Mononuclear cell (primary cell): ENCODE results near the gene LRFN3. TPM values are rescaled to one million over a fixed set of nuclear protein-coding genes. Genes with fewer than 3 reads are reported as not detected.

Source experiments
- H3K27me3 ChIP-seq: 2 replicates; pipeline ENCODE4 v1.6.0; 2011; ENCODE audit warnings: low read length, control low read depth; ENCODE audit not compliant: insufficient read depth
- H3K4me1 ChIP-seq: 2 replicates; pipeline ENCODE4 v1.5.1; 2011; ENCODE audit warnings: mild to moderate bottlenecking, low read length, control low read depth; ENCODE audit not compliant: insufficient read depth
- H3K4me3 ChIP-seq: 2 replicates; pipeline ENCODE4 v1.5.1; 2011; ENCODE audit warnings: mild to moderate bottlenecking, low read length, moderate library complexity
- H3K9me3 ChIP-seq: 2 replicates; pipeline ENCODE4 v1.5.1; 2011; ENCODE audit warnings: low read depth, mild to moderate bottlenecking, control low read depth, low read length
- total RNA-seq: library from RNA; depleted of rRNA; stranded (reverse); fragments of >200 nt; gene quantifications from one replicate; pipeline ENCODE4 v1.2.3, GENCODE V29; 2012

The LRFN3 gene
- total RNA-seq, 1 donor: 1.3 TPM

- Histone ChIP-seq H3K9me3 (no peaks in the 10 kb centered on the region), H3K27me3 (no peaks in the 10 kb centered on the region), H3K4me1 (peaks cover 17% of the 10 kb centered on the region), H3K4me3 (no peak overlapping the region)
Measured at GRCh38 chr19:35919306-35919705, 16.9 kb upstream of the LRFN3 start.

DNA sequence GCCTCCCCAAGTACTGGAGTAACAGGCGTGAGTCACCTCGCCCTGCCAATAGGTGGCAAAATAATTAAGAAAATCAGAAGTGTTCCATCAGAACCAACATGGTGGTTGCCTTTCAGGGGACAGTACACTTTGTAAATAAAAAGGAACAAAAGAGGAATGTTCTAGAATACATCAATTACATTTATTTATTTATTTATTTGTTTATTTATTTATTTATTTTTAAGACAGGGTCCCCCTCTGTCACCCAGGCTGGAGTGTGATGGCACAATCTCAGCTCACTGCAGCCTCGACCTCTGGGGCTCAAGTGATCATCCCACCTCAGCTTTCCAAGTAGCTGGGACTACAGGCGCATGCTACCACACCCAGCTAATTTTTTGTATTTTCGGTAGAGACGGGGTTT lies 15.2 kb upstream of the LRFN3 start:
- Histone ChIP-seq H3K4me3 (no peak overlapping the region), H3K27me3 (no peaks in the 10 kb centered on the region), H3K9me3 (no peaks in the 10 kb centered on the region), H3K4me1 (peaks cover under 1% of the 10 kb centered on the region)

GRCh38 chr19:35925501-35925900 lies 10.7 kb upstream of the LRFN3 start:
- Histone ChIP-seq H3K9me3 (no peaks in the 10 kb centered on the region), H3K27me3 (no peaks in the 10 kb centered on the region), H3K4me1 (peaks cover 40% of the 10 kb centered on the region), H3K4me3 (no peak overlapping the region)

- no peaks in the 10 kb centered on the region for H3K9me3 ChIP-seq
- H3K4me1 ChIP-seq: peaks cover 53% of the 10 kb centered on the region
Measured at GRCh38 chr19:35928507-35928906, 7.7 kb upstream of the LRFN3 start.

DNA sequence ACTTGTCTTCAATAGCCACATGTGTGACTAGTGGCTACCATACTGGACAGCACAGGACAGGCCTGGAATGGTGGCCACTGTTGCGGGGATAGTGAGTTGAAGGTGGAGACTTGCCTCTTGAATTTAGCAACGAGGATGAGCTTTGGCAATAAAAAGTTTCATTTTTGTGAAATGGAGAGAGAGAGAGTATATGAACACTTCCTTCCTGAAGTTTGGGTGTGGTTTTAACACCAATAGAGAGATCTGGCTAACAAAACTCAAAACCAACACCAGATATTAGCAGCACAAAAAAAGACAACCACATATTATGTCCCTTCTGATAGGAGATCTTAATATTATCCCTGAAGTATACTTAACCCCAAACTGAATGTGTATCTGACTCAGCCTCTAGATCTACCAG lies 6.3 kb upstream of the LRFN3 start:
- Histone ChIP-seq H3K4me3 (no peak overlapping the region), H3K9me3 (no peaks in the 10 kb centered on the region), H3K27me3 (no peaks in the 10 kb centered on the region), H3K4me1 (peaks cover 53% of the 10 kb centered on the region)

More at GRCh38 chr19:35928507-35928906, 7.7 kb upstream of the LRFN3 start:
- no peaks in the 10 kb centered on the region for H3K27me3 ChIP-seq
- no peak overlapping the region for H3K4me3 ChIP-seq

DNA sequence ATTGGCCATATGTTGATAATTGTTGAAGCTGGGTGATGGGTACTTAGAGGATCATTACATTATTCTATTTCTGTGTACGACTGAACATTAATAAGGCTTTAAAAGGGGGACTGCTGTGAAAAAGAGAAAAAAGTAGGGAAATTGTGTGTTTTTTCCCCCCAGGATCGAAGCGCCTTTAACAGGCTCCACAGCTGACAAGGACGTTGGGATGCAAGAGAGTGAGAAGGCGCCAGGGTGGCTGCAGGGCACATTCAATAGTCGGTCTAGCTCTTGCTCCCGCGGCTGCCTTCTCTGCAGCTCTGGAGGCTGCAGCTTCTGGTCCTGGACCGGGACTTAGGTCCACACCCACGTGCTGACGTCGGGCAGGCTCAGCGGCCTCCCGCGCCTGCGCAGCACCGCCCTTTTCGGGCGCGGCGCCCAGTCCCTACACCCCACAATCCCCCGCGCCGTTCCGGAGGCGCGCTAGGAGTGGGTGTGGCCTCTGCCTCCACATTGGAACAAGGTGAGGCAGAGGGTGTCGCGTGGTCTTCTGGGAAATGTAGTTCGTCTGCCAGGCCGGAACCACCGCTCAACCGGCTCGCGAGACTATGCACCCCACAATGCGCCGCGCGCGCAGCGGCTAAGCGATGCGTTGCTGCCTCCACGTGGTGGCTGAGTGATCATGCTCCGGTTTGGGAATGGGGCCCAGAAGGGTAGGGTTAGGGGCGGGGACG lies 4.9 kb upstream of the LRFN3 start:
- H3K27me3 ChIP-seq: peaks cover 5% of the 10 kb centered on the region
- peak overlapping the region; percentile 11 for H3K4me3 ChIP-seq
- no peaks in the 10 kb centered on the region for H3K9me3 ChIP-seq
- peaks cover 58% of the 10 kb centered on the region for H3K4me1 ChIP-seq

DNA sequence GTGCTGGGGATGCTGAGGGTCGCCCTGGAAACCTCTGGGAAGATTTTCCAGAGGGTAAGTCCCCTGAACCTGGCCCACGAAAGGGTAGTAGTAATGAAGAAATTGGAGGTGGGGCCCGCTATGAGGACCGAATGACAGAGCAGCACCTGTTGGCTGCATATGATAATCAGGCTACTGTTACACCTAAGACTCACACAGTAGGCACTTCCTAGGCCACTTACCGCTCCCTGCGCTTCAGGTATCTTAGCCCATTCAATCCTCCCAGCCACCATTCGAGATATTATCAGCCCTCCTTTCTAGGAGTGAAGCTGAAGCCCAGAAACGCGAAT lies 4.3 kb upstream of the LRFN3 start:
- no peaks in the 10 kb centered on the region for H3K9me3 ChIP-seq
- H3K4me1 ChIP-seq: peaks cover 58% of the 10 kb centered on the region
- H3K4me3 ChIP-seq: no peak overlapping the region
- peaks cover 8% of the 10 kb centered on the region for H3K27me3 ChIP-seq

GRCh38 chr19:35932291-35932936 lies 3.8 kb upstream of the LRFN3 start:
- no peaks in the 10 kb centered on the region for H3K9me3 ChIP-seq
- peaks cover 9% of the 10 kb centered on the region for H3K27me3 ChIP-seq
- no peak overlapping the region for H3K4me3 ChIP-seq
- peaks cover 57% of the 10 kb centered on the region for H3K4me1 ChIP-seq

DNA sequence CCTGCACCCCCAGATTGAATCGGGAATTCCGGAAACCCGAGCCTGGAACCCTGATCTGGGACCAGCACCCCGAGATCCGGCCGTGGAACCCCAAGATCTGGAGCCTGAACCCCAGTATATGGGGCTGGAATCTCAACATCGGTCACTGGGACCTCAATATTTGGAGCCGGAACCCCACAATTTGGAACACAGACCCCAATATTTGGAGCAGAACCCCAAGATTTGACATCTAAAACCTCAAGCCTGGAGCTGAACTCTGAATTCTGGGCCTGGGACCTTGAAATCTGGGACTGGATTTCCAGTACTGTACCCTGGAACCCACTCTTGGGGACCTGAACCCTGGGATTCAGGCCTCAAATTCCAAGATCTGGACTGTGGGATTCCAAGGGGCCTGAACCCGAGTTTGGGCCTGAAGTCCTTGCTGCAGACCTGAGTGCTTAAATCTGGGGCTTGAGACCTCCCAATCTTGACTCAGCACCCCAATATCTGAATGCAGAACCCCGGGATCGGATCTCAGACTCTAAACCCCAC lies 629 bp downstream of the LRFN3 start:
- peaks cover 16% of the 10 kb centered on the region for H3K4me1 ChIP-seq
- peaks cover 9% of the 10 kb centered on the region for H3K27me3 ChIP-seq
- H3K4me3 ChIP-seq: peak overlapping the region; percentile 18
- no peaks in the 10 kb centered on the region for H3K9me3 ChIP-seq

DNA sequence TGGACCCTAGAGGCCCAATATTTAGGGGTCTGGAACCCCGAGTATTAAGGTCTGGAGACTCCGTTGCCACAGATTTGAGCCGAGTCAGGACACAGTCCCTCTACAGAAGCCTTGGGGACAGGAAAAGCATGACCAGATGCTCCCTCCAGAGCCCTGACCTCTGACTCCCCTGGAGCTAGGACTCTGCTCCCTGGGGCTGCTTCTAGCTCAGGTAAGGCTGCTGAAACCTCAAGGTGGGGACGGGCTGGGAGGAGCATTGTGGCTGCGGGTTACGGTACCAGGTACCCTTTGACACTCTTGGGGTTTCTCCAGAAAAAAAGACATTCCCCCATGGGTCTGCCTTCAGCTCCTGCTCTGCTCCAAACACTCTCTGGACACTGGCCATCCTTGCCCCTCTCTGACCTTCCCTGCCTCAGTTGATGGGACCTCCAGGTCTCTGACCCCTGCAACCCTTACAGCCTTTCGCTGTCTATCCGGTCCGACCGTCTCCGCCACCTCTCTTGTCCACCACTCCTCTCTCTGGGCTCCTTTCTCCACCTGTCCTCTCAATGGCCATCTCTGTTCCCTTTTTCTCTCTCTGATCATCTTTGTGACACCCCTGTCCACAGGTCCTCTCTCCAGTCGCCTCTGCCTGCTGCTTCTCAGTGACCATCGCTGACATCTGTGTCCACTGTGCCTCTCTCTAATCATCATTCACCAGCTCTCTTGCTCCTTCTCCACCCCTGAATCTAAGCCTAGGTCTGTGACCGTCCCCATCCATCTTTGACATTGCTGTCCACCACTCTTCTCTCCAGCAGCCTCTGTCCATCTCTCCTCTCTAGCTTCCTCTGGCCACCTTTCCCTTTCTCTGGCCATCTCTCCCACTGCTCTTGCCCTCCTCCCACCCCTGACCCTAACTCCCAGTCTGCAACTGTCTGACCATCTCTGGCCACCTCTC lies 1.4 kb downstream of the LRFN3 start:
- Histone ChIP-seq H3K9me3 (no peaks in the 10 kb centered on the region), H3K27me3 (peaks cover 9% of the 10 kb centered on the region), H3K4me1 (peaks cover 13% of the 10 kb centered on the region), H3K4me3 (no peak overlapping the region)

GRCh38 chr19:35938282-35939224 lies 2.4 kb downstream of the LRFN3 start:
- Histone ChIP-seq H3K4me1 (peaks cover 13% of the 10 kb centered on the region), H3K4me3 (no peak overlapping the region), H3K9me3 (no peaks in the 10 kb centered on the region), H3K27me3 (peaks cover 9% of the 10 kb centered on the region)

- Histone ChIP-seq H3K27me3 (peaks cover 9% of the 10 kb centered on the region), H3K4me1 (peaks cover 13% of the 10 kb centered on the region), H3K9me3 (no peaks in the 10 kb centered on the region), H3K4me3 (no peak overlapping the region)
Measured at GRCh38 chr19:35939307-35940077, 3.3 kb downstream of the LRFN3 start.

GRCh38 chr19:35940078-35940775 lies 4.1 kb downstream of the LRFN3 start:
- Histone ChIP-seq H3K4me3 (no peak overlapping the region), H3K9me3 (no peaks in the 10 kb centered on the region), H3K4me1 (peaks cover 13% of the 10 kb centered on the region), H3K27me3 (peaks cover 9% of the 10 kb centered on the region)
